ENCODE measurements around the gene MEG3.

GRCh38 chr14:100890061-100890850, 64.3 kb downstream of the MEG3 start:
- TF ChIP-seq POLR2A (IDR thresholded peaks at IDR 0.05) (no peak), CTCF (IDR thresholded peaks at IDR 0.05) (no peak)

Data from esophagus squamous epithelium (tissue), 4 donors.